RKO (cell line): ENCODE results near the gene PLA2G4B.
A peak's percentile ranks its signal among the peaks of the same experiment; 100 is the strongest.
"Not testable (repeated sequence)": the region's sequence is repeated elsewhere in the genome, so short reads cannot be mapped to it uniquely, and the experiment has no call there.

Experiments
- DNase-seq: peaks from one replicate; pipeline ENCODE4 v3.0.0-alpha.2; 2016; ENCODE audit warnings: low spot score

Gene PLA2G4B

GRCh38 chr15:41825572-41826535 lies 12.8 kb upstream of the PLA2G4B start:
- no peak for DNase-seq

GRCh38 chr15:41827290-41827879 lies 11.3 kb upstream of the PLA2G4B start:
- no peak for DNase-seq

GRCh38 chr15:41827880-41828806 lies 10.5 kb upstream of the PLA2G4B start, which contains the start of gene JMJD7:
JMJD7 (plus strand) TSS chr15:41828092; CDS start chr15:41828125, 33 bp downstream.
- peak; percentile 80 for DNase-seq

GRCh38 chr15:41828807-41829141 lies 9.9 kb upstream of the PLA2G4B start:
- peak; percentile 46 for DNase-seq

GRCh38 chr15:41829959-41830646 lies 8.5 kb upstream of the PLA2G4B start:
- no peak for DNase-seq

GRCh38 chr15:41831291-41831690 lies 7.4 kb upstream of the PLA2G4B start:
- DNase-seq, result not testable (repeated sequence)

GRCh38 chr15:41832208-41832607 lies 6.4 kb upstream of the PLA2G4B start:
- DNase-seq, result no peak

- no peak for DNase-seq
Observed at GRCh38 chr15:41832875-41833274, 5.8 kb upstream of the PLA2G4B start.

- no peak for DNase-seq
Observed at GRCh38 chr15:41834096-41834495, 4.6 kb upstream of the PLA2G4B start.

GRCh38 chr15:41836073-41836472 lies 2.6 kb upstream of the PLA2G4B start:
- DNase-seq, result no peak

- no peak for DNase-seq
Observed at GRCh38 chr15:41836713-41837454, 1.8 kb upstream of the PLA2G4B start.

- no peak for DNase-seq
Observed at GRCh38 chr15:41839781-41840491, 1.3 kb downstream of the PLA2G4B start.

GRCh38 chr15:41840673-41841072 lies 2.0 kb downstream of the PLA2G4B start:
- no peak for DNase-seq

GRCh38 chr15:41841131-41841530 lies 2.5 kb downstream of the PLA2G4B start:
- no peak for DNase-seq

- no peak for DNase-seq
Observed at GRCh38 chr15:41842229-41842628, 3.6 kb downstream of the PLA2G4B start.

GRCh38 chr15:41843571-41843970 lies 4.9 kb downstream of the PLA2G4B start:
- DNase-seq, result no peak

GRCh38 chr15:41844814-41845213 lies 6.2 kb downstream of the PLA2G4B start:
- no peak for DNase-seq

- DNase-seq, result no peak
Observed at GRCh38 chr15:41847206-41847605, 8.6 kb downstream of the PLA2G4B start.

GRCh38 chr15:41847981-41848380 lies 9.3 kb downstream of the PLA2G4B start:
- DNase-seq, result no peak

- no peak for DNase-seq
Observed at GRCh38 chr15:41848631-41849030, 10.0 kb downstream of the PLA2G4B start.
